GM19468 (cell line): ENCODE data around the gene SYT11.
"Not testable (repeated sequence)": the region's sequence is repeated elsewhere in the genome, so short reads cannot be mapped to it uniquely, and the experiment has no call there.

ENCODE experiments used
- ATAC-seq: cut with Tn5 transposase; IDR thresholded peaks from one replicate; pipeline ENCODE4 v1.9.1; 2021; ENCODE audit warnings: mild to moderate bottlenecking, moderate library complexity, moderate number of reproducible peaks; ENCODE audit not compliant: unreplicated experiment; ENCODE audit errors: extremely low read depth

SYT11 gene

DNA sequence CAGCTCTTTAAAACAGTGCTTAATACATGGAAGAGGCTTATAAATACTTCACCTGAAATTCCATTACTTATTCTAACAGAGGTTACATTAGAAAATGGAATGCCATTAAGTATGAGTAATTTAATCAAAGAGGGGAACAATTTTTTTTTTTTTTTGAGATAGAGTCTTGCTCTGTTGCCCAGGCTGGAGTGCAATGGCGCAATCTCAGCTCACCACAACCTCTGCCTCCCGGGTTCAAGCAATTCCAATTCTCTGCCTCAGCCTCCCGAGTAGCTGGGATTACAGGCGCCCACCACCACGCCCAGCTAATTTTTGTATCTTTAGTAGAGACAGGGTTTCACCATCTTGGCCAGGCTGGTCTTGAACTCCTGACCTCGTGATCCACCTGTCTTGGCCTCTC lies 36.2 kb downstream of the SYT11 start:
- not testable (repeated sequence) for ATAC-seq

GRCh38 chr1:155896476-155896875 lies 37.1 kb downstream of the SYT11 start:
- ATAC-seq = not testable (repeated sequence)

GRCh38 chr1:155897746-155898145 lies 38.4 kb downstream of the SYT11 start:
- ATAC-seq = no peak

DNA sequence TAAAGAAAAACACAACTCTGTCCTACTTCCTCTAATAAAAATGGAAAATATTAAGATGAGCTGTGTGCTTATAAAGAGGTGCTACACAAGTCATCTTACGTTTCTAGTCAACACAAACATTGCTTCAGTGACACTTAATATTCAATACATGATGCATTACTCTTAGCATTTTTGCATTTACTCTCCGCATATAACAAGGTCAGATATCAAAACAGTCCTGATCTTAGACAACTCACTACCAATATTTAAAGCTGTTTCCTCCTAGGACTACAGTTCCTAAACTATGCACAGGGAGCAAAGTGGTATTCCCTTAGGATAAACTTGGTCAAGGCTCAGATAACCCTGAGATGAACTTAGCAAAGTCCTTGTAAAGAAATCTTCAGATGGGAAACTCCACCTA lies 39.5 kb downstream of the SYT11 start:
- no peak for ATAC-seq

- no peak for ATAC-seq
These were observed 40.3 kb downstream of the SYT11 start for GRCh38 chr1:155899683-155900082.

- ATAC-seq = no peak
These were observed 40.8 kb downstream of the SYT11 start for GRCh38 chr1:155900161-155900560.

DNA sequence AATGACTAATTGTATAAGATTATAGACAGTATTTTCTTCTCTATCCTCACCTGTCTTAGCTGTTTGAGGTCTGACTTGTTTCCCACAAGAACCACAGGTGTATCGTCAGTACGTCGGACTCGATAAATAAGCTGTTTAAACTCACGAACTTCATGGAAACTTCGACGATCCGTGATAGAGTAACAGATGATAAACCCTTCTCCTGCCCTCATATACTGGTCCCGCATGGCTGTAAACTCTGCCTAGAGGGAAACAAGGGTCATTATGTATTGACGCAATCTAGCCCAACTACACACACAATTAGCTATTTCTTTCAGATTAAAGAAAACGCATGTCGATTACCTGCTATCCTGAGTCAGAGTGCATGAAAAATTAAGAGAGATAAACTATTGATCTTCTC lies 44.9 kb downstream of the SYT11 start:
- ATAC-seq = no peak

DNA sequence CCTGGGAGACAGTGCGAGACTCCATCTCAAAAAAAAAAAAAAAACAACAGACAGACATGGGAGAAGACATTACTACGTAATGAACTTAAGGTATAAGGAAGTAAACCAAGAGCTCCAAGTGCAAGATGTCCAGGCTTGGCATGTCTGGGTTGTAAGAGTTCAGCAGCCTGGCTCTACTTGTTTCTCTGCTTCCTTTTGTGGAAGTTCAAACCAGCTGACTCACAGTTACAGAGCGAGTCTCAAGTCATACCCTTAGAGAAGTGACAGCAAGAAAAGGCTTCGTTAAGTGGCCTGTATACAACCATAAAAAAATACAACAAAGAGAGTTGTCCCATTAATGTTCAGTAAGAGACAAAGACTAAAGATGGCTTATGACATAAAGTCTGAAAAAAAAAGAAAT lies 50.5 kb downstream of the SYT11 start:
- no peak for ATAC-seq

GRCh38 chr1:155910621-155911121 lies 51.3 kb downstream of the SYT11 start:
- no peak for ATAC-seq

GRCh38 chr1:155911156-155912055 lies 52.0 kb downstream of the SYT11 start, which contains the start of gene RIT1:
Gene RIT1 (minus strand): TSS chr1:155911349. CDS start chr1:155910761, 588 bp downstream.
- ATAC-seq = peak; percentile 53

DNA sequence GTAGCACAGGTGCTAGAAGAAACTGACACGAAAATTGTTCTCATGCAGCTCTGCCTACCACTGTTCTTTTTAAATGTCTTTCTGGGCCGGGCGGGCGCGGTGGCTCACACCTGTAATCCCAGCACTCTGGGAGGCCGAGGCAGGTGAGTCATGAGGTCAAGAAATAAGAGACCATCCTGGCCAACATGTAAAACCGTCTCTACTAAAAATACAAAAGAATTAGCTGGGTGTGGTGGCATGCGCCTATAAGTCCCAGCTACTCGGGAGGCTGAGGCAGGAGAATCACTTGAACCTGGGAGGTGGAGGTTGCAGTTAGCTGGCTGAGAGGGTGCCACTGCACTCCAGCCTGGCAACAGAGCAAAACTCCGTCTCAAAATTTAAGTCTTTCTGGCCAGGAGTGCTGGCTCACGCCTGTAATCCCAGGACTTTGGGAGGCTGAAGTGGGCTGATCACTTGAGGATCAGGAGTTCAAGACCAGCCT lies 52.7 kb downstream of the SYT11 start:
- no peak for ATAC-seq

- ATAC-seq = no peak
These were observed 54.8 kb downstream of the SYT11 start for GRCh38 chr1:155913969-155914757.

- ATAC-seq = no peak
These were observed 59.3 kb downstream of the SYT11 start for GRCh38 chr1:155918660-155919059.

GRCh38 chr1:155919801-155920200 lies 60.4 kb downstream of the SYT11 start:
- ATAC-seq = no peak

DNA sequence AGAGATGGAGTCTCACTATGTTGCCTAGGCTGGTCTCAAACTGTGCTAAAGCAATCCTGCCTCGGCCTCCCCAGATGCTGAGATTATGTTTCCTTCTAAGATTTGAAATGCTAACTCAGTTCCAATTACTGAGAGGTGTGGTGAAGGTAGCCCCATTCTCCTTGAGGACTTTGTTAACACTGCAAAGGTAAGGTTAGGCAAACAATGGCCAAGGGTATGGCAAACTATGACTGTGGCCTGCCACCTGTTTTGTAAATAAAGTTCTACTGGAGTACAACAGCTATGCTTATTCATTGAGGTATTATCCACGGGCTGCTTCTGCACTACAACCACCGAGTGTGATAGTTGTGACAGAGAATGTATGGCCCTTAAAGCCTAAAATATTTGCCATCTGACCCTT lies 61.4 kb downstream of the SYT11 start:
- ATAC-seq = no peak

DNA sequence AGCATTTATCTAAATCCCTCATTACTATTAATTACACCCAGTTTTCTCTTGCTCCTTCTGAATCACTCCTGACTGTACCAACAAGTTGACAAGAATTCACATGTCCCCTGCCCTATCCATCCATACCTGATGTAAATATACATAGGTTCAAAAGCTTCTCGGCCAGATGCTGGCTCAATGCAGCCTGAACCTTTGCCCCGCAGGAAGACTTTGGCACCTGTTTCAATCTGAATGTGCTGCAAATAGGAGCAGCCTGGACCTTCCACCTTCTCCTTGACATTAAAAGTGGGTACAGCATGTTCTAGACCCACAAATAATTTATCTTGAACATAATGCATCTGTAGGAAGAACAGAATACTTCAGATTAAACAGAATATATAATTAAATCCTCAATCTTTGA lies 66.1 kb downstream of the SYT11 start:
- ATAC-seq = no peak

GRCh38 chr1:155929057-155929456 lies 69.7 kb downstream of the SYT11 start:
- ATAC-seq = no peak

- not testable (repeated sequence) for ATAC-seq
These were observed 71.4 kb downstream of the SYT11 start for GRCh38 chr1:155930725-155931124.

GRCh38 chr1:155931332-155932038 lies 72.1 kb downstream of the SYT11 start:
- ATAC-seq = no peak

- no peak for ATAC-seq
These were observed 72.7 kb downstream of the SYT11 start for GRCh38 chr1:155932081-155932480.
